ENCODE measurements around the gene SORD.

Gene SORD

GRCh38 chr15:45123397-45123796 lies 100.4 kb downstream of the SORD start:
- no peak overlapping the region for H3K4me3 ChIP-seq (ENCODE audit: severe bottlenecking)
- no peak overlapping the region for H3K27ac ChIP-seq (ENCODE audit: poor library complexity, severe bottlenecking)
- H3K27me3 ChIP-seq (ENCODE audit: insufficient read depth, poor library complexity, severe bottlenecking), result no peaks in the 10 kb centered on the region
- TF ChIP-seq CTCF (IDR thresholded peaks at IDR 0.05; ENCODE audit: poor library complexity, severe bottlenecking), result no peak
- no peaks in the 10 kb centered on the region for H3K9me3 ChIP-seq (ENCODE audit: severe bottlenecking)
- DNase-seq (ENCODE audit: low spot score) (no peak), ATAC-seq (ENCODE audit: low read depth) (no peak)
- peaks cover 12% of the 10 kb centered on the region for H3K4me1 ChIP-seq (ENCODE audit: insufficient read depth, poor library complexity, severe bottlenecking)
- H3K36me3 ChIP-seq (ENCODE audit: low read depth), result no peaks in the 10 kb centered on the region

- no peak for DNase-seq (ENCODE audit: low spot score)
- Histone ChIP-seq H3K27me3 (ENCODE audit: insufficient read depth, poor library complexity, severe bottlenecking) (no peaks in the 10 kb centered on the region), H3K9me3 (ENCODE audit: severe bottlenecking) (no peaks in the 10 kb centered on the region), H3K36me3 (ENCODE audit: low read depth) (no peaks in the 10 kb centered on the region), H3K4me3 (ENCODE audit: severe bottlenecking) (no peak overlapping the region), H3K4me1 (ENCODE audit: insufficient read depth, poor library complexity, severe bottlenecking) (peaks cover 10% of the 10 kb centered on the region), H3K27ac (ENCODE audit: poor library complexity, severe bottlenecking) (no peak overlapping the region)
- peak; percentile 17; the same call in 1 of the 3 replicates for ATAC-seq (ENCODE audit: low read depth)
- peak; percentile 99 for TF ChIP-seq CTCF (IDR thresholded peaks at IDR 0.05; ENCODE audit: poor library complexity, severe bottlenecking)
Observed at GRCh38 chr15:45126535-45127158, 103.7 kb downstream of the SORD start.

All from RWPE2 (cell line).